Upper lobe of right lung (tissue), 1 donor: ENCODE measurements around the gene MINK1. TPM values are rescaled to one million over a fixed set of nuclear protein-coding genes. Genes with fewer than 3 reads are reported as not detected.

ENCODE experiments used
- ATAC-seq: fragments of 200-7000 bp; cut with Tn5 transposase; one replicate; pipeline ENCODE4 v1.9.1; 2020; ENCODE audit warnings: mild to moderate bottlenecking, moderate library complexity
- DNase-seq: peaks from one replicate; pipeline ENCODE4 v3.0.0-alpha.2; 2020
- H3K27ac ChIP-seq: fragments of 200-600 bp; one replicate; pipeline ENCODE4 v1.8.0; 2022
- H3K27me3 ChIP-seq: fragments of 200-600 bp; one replicate; pipeline ENCODE4 v1.8.0; 2022; ENCODE audit warnings: mild to moderate bottlenecking
- H3K36me3 ChIP-seq: fragments of 200-600 bp; one replicate; pipeline ENCODE4 v1.8.0; 2022
- H3K4me1 ChIP-seq: fragments of 200-600 bp; one replicate; pipeline ENCODE4 v1.8.0; 2022
- H3K4me3 ChIP-seq: fragments of 200-600 bp; one replicate; pipeline ENCODE4 v1.8.0; 2022; ENCODE audit warnings: mild to moderate bottlenecking
- H3K9me3 ChIP-seq: fragments of 200-600 bp; one replicate; pipeline ENCODE4 v1.8.0; 2022
- CTCF ChIP-seq: fragments of 200-600 bp; IDR thresholded peaks from one replicate; pipeline ENCODE4 v1.8.0; 2022; ENCODE audit warnings: antibody characterized with exemption
- intact Hi-C: fragments of 100-400 bp; cut with DNase I; formaldehyde crosslinking; loops from one replicate; pipeline ENCODE4 v1.11.0; 2022
- total RNA-seq: library from RNA; stranded (reverse); fragmentation: NEBNext Ultra II Directional; extraction: Animal tissue kit (Norgen Biotek cat#: 25700); gene quantifications from one replicate; pipeline ENCODE4 v1.2.1, GENCODE V29; 2021
- donor health status: DM: no; HTN: yes; CAD: no; lungs with severe emphysema.

Gene MINK1
- total RNA-seq, 1 donor from 2014 or later, result 121 TPM

- Histone ChIP-seq H3K36me3 (peaks cover 34% of the 10 kb centered on the region), H3K27me3 (no peaks in the 10 kb centered on the region), H3K9me3 (no peaks in the 10 kb centered on the region), H3K27ac (no peak overlapping the region), H3K4me1 (no peaks in the 10 kb centered on the region), H3K4me3 (no peak overlapping the region)
- intact Hi-C loops, result no loop called here
- DNase-seq, result no peak
- no peak for TF ChIP-seq CTCF
- no peak for ATAC-seq
Observed at GRCh38 chr17:4815043-4815675, 18.0 kb upstream of the MINK1 start.

GRCh38 chr17:4816826-4817225, 16.3 kb upstream of the MINK1 start:
- no peak for DNase-seq
- H3K27me3 ChIP-seq, result no peaks in the 10 kb centered on the region
- intact Hi-C loops, result no loop called here
- H3K4me3 ChIP-seq, result no peak overlapping the region
- peaks cover 34% of the 10 kb centered on the region for H3K36me3 ChIP-seq
- H3K9me3 ChIP-seq, result no peaks in the 10 kb centered on the region
- ATAC-seq, result no peak
- TF ChIP-seq CTCF, result no peak
- H3K27ac ChIP-seq, result no peak overlapping the region
- H3K4me1 ChIP-seq, result no peaks in the 10 kb centered on the region

- H3K27ac ChIP-seq, result no peak overlapping the region
- DNase-seq, result no peak
- H3K27me3 ChIP-seq, result no peaks in the 10 kb centered on the region
- no peak for ATAC-seq
- TF ChIP-seq CTCF, result no peak
- H3K4me3 ChIP-seq, result no peak overlapping the region
- no peaks in the 10 kb centered on the region for H3K4me1 ChIP-seq
- peaks cover 34% of the 10 kb centered on the region for H3K36me3 ChIP-seq
- no peaks in the 10 kb centered on the region for H3K9me3 ChIP-seq
- intact Hi-C loops, result no loop called here
Observed at GRCh38 chr17:4818276-4818675, 14.9 kb upstream of the MINK1 start.

- Histone ChIP-seq H3K9me3 (no peaks in the 10 kb centered on the region), H3K27ac (no peak overlapping the region), H3K4me3 (no peak overlapping the region), H3K36me3 (peaks cover 6% of the 10 kb centered on the region), H3K27me3 (no peaks in the 10 kb centered on the region), H3K4me1 (no peaks in the 10 kb centered on the region)
- no peak for TF ChIP-seq CTCF
- no peak for DNase-seq
- ATAC-seq, result no peak
- intact Hi-C loops, result no loop called here
Observed at GRCh38 chr17:4822835-4823234, 10.3 kb upstream of the MINK1 start.

- ATAC-seq, result peak; percentile 73
- intact Hi-C loops, result no loop called here
Observed at GRCh38 chr17:4823373-4824089, 9.6 kb upstream of the MINK1 start.

More at GRCh38 chr17:4823373-4824089, 9.6 kb upstream of the MINK1 start:
- no peaks in the 10 kb centered on the region for H3K4me1 ChIP-seq
- no peak overlapping the region for H3K4me3 ChIP-seq
- H3K27ac ChIP-seq, result no peak overlapping the region
- H3K27me3 ChIP-seq, result no peaks in the 10 kb centered on the region
- no peak for DNase-seq
- H3K36me3 ChIP-seq, result peaks cover 6% of the 10 kb centered on the region
- H3K9me3 ChIP-seq, result no peaks in the 10 kb centered on the region
- no peak for TF ChIP-seq CTCF
